Activated B cell treated with CpG ODN at 0.5 μM for 24 hours (primary cell): ENCODE results near the gene XKR7. TPM values are rescaled to one million over a fixed set of nuclear protein-coding genes. Genes with fewer than 3 reads are reported as not detected.

Source experiments
- ATAC-seq: fragments of 200-7000 bp; cut with Tn5 transposase; one replicate; pipeline ENCODE4 v1.10.0; 2021; ENCODE audit warnings: low read depth, mild to moderate bottlenecking, moderate library complexity
- CTCF ChIA-PET: fragments of 350-600 bp; sonication (Branson Sonifier 250); formaldehyde crosslinking; loops from one replicate; lab custom pipeline; 2021; ENCODE audit warnings: antibody characterized with exemption; lab: Charles Lee
- POLR2A ChIA-PET: fragments of 350-600 bp; sonication (Branson Sonifier 250); formaldehyde crosslinking; loops from one replicate; lab custom pipeline; 2021; ENCODE audit warnings: antibody characterized with exemption; lab: Charles Lee
- DNase-seq: peaks from one replicate; pipeline ENCODE4 v3.0.0; 2022
- H3K27ac Mint-ChIP-seq: one replicate; pipeline ENCODE4 v1.8.0; 2020; ENCODE audit warnings: mixed read lengths
- H3K27me3 Mint-ChIP-seq: one replicate; pipeline ENCODE4 v1.8.0; 2021; ENCODE audit warnings: mixed read lengths
- H3K36me3 Mint-ChIP-seq: one replicate; pipeline ENCODE4 v1.8.0; 2021; ENCODE audit warnings: low read depth, mixed read lengths
- H3K4me1 Mint-ChIP-seq: one replicate; pipeline ENCODE4 v1.8.0; 2021; ENCODE audit warnings: mixed read lengths
- H3K4me3 Mint-ChIP-seq: one replicate; pipeline ENCODE4 v1.8.0; 2020; ENCODE audit warnings: mild to moderate bottlenecking, mixed read lengths
- H3K9me3 Mint-ChIP-seq: one replicate; pipeline ENCODE4 v1.8.0; 2020; ENCODE audit warnings: mixed read lengths
- intact Hi-C: fragments of 100-400 bp; cut with micrococcal nuclease; formaldehyde crosslinking; loops from one replicate; pipeline ENCODE4 v1.15.1; 2024
- total RNA-seq: library from RNA; stranded (reverse); gene quantifications from 2 replicates; pipeline ENCODE4 v1.2.3, GENCODE V29; 2022
- TF ChIP-seq, protein P1 (sequence below): fragments of 200-600 bp; IDR thresholded peaks from one replicate; pipeline ENCODE4 v1.8.0; 2022; ENCODE audit warnings: antibody characterized with exemption, mild to moderate bottlenecking

Gene XKR7
- total RNA-seq, 1 donor from 2014 or later, result 0.04 TPM

DNA sequence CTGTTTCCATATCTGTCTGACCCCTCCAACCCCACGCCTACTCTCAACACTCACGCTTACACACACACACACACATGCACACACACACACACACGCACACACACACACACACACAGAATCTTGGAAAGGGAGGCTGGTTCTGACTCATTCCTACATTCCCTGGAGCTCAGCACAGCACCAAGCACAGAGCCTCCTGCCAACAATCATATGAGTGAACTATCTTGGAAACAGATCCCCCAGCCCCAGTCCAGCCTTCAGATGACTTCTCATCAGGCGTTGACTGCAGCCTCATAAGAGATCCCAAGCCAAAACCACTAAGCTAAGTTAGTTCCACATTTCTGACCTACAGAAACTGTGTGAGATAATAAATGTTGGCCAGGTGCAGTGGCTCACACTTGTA, 70.0 kb downstream of the XKR7 start:
- no peaks in the 10 kb centered on the region for H3K36me3 Mint-ChIP-seq
- no peak for ATAC-seq
- peak overlapping the region; percentile 28 for H3K4me3 Mint-ChIP-seq
- POLR2A ChIA-PET, result interaction anchor here (0.6 to 11.3 kb wide), 3 partner anchors 17 to 29 kb away, joined by 3 to 453 read pairs (median 5); partner anchors contain the start of gene HCK
- peaks cover 95% of the 10 kb centered on the region for H3K4me1 Mint-ChIP-seq
- peaks cover 3% of the 10 kb centered on the region for H3K9me3 Mint-ChIP-seq
- H3K27ac Mint-ChIP-seq, result peak overlapping the region; percentile 61
- CTCF ChIA-PET, result interaction anchor here (0.7 to 4.3 kb wide), 2 partner anchors 11 to 54 kb away, joined by 3 to 96 read pairs; no protein-coding TSS in a partner anchor
- DNase-seq, result no peak
- no peaks in the 10 kb centered on the region for H3K27me3 Mint-ChIP-seq
- TF ChIP-seq, protein P1, sequence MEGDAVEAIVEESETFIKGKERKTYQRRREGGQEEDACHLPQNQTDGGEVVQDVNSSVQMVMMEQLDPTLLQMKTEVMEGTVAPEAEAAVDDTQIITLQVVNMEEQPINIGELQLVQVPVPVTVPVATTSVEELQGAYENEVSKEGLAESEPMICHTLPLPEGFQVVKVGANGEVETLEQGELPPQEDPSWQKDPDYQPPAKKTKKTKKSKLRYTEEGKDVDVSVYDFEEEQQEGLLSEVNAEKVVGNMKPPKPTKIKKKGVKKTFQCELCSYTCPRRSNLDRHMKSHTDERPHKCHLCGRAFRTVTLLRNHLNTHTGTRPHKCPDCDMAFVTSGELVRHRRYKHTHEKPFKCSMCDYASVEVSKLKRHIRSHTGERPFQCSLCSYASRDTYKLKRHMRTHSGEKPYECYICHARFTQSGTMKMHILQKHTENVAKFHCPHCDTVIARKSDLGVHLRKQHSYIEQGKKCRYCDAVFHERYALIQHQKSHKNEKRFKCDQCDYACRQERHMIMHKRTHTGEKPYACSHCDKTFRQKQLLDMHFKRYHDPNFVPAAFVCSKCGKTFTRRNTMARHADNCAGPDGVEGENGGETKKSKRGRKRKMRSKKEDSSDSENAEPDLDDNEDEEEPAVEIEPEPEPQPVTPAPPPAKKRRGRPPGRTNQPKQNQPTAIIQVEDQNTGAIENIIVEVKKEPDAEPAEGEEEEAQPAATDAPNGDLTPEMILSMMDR, result no peak
- intact Hi-C loops, result loop anchor here (5.0 kb wide), 1 partner anchor 169 kb away; the partner anchor contains the start of genes PLAGL2 and POFUT1

DNA sequence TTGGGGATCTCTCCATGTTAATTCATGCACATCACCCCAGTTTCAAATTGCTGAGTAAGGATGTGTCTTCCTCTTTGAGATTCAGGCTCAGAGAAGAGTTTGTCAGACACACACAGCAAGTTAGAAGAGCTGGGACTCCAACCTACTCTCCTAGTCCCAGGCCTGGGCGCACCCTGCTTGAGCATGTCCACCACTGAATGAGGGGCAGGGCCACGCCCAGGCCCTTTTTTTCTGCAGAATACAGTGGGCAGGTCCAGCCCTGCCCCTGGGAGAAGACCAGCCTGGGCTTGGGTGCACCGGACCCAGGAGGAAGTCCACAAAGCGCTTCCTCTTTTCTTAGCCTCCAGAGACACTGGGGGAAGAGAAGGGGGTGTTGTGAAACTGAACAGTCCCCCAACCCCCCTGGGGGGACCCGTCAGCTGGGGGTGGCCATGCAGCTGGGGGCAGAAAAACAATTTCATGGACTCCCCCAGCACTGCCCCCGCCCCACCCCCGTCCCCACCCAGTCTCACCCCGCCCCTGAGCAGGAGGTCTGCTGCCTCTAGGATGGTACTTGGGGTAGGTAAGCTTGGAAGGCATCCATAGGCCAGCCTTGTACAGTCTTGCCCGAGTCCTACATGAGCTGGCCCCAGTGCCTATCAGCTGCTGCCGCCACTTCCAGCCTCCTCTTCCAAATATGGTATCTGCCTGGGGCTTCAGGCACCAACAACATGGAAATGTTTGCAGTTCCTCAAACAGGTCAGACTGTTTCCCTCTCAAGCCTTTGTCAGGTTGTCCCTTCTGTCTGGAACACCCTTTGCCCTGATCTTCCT, 72.4 kb downstream of the XKR7 start:
- peak; percentile 88 for ATAC-seq
- intact Hi-C loops, result loop anchor here (1.0 kb wide), 3 partner anchors 9 to 145 kb away; partner anchors contain the start of gene HCK
- Mint-ChIP-seq H3K27ac (peak overlapping the region; percentile 90), H3K27me3 (no peaks in the 10 kb centered on the region), H3K4me1 (peaks cover 80% of the 10 kb centered on the region), H3K9me3 (peaks cover 3% of the 10 kb centered on the region), H3K36me3 (no peaks in the 10 kb centered on the region), H3K4me3 (peak overlapping the region; percentile 78)
- ChIA-PET CTCF (interaction anchor here (0.9 to 2.7 kb wide), 4 partner anchors 8 to 50 kb away, joined by 4 to 8 read pairs (median 5); no protein-coding TSS in a partner anchor), POLR2A (interaction anchor here (0.5 to 11.3 kb wide), 15 partner anchors 8 to 605 kb away, joined by 3 to 453 read pairs (median 4); partner anchors contain the start of genes HCK, PDRG1 and TM9SF4)
- peak; percentile 77 for DNase-seq
- TF ChIP-seq, protein P1, result no peak

DNA sequence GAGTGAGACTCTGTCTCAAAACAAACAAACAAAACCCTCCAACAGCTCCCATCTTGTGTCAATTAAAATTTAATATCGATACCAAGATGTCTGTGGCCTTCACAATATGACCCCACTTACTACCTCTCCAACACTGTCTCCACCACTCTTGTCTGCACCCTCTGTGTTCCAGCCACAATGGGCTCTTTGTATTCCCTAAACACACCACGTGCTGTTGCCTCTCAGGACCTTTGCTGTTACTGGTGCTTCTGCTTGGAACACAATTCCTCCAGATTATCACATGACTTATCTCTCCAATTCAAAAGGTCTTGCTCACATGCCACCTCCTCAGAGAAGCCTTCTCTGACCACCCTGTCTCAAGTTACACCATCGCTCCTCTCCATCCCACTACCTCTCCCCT, 78.0 kb downstream of the XKR7 start:
- CTCF ChIA-PET, result interaction anchor here (1.3 kb wide), 1 partner anchor 11 kb away, joined by 4 read pairs; no protein-coding TSS in a partner anchor
- Mint-ChIP-seq H3K27ac (no peak overlapping the region), H3K27me3 (no peaks in the 10 kb centered on the region), H3K4me1 (peaks cover 34% of the 10 kb centered on the region), H3K36me3 (no peaks in the 10 kb centered on the region), H3K9me3 (no peaks in the 10 kb centered on the region), H3K4me3 (no peak overlapping the region)
- intact Hi-C loops, result no loop called here
- TF ChIP-seq, protein P1, result no peak
- DNase-seq (no peak), ATAC-seq (no peak)
- POLR2A ChIA-PET, result interaction anchor here (0.8 kb wide), 1 partner anchor 270 kb away, joined by 3 read pairs; no protein-coding TSS in a partner anchor

DNA sequence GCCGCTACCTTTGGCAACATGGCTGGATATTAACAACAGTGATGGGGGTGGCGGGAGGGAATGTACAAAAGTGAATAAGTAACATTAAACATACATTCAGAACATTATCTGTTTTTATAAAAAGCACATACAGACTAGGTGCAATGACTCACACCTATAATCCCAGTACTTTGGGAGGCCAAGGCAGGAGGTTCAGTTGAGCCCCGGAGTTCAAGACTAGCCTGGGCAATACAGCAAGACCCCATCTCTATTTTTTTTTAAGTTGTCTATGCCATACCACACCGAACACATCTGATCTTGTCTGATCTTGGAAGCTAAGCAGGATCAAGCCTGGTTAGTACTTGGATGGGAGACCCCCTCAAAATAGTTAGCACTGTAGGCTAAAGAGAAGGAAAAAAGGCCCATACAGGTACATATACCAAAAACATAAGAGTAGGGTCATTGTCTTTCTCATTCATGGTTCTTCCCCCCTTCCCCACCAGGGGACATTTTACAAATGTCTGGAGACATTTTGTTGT, 82.4 kb downstream of the XKR7 start:
- TF ChIP-seq, protein P1, result no peak
- Mint-ChIP-seq H3K27ac (peak overlapping the region; percentile 44), H3K4me1 (peaks cover 38% of the 10 kb centered on the region), H3K36me3 (peaks cover 26% of the 10 kb centered on the region), H3K27me3 (no peaks in the 10 kb centered on the region), H3K4me3 (peak overlapping the region; percentile 93), H3K9me3 (no peaks in the 10 kb centered on the region)
- CTCF ChIA-PET, result interaction anchor here (1.2 kb wide), 1 partner anchor 15 kb away, joined by 7 read pairs; no protein-coding TSS in a partner anchor
- ATAC-seq (no peak), DNase-seq (no peak)
- intact Hi-C loops, result loop anchor here (5.0 kb wide), 2 partner anchors 157 to 307 kb away; partner anchors contain the start of genes ASXL1, PLAGL2 and POFUT1
- POLR2A ChIA-PET, result interaction anchor here (3.5 to 14.4 kb wide), 3 partner anchors 12 to 41 kb away, joined by 15 to 453 read pairs (median 39); no protein-coding TSS in a partner anchor
